Mesendoderm (in vitro differentiated cells): ENCODE measurements around the gene TNFRSF8.

Experiments used
- DNase-seq: peaks from one replicate; pipeline ENCODE4 v3.0.0; 2013
- H2AK5ac ChIP-seq: 2 replicates; pipeline ENCODE4 v1.6.1; 2013; ENCODE audit warnings: low read length, inconsistent platforms
- H2BK120ac ChIP-seq: 2 replicates; pipeline ENCODE4 v1.6.1; 2013; ENCODE audit warnings: low read depth, mild to moderate bottlenecking, low read length, moderate library complexity, mixed read lengths
- H2BK15ac ChIP-seq: replicated peaks from 2 replicates; pipeline ENCODE4 v1.6.1; 2013; ENCODE audit warnings: low read depth, mild to moderate bottlenecking, moderate library complexity
- H2BK5ac ChIP-seq: 2 replicates; pipeline ENCODE4 v1.6.1; 2013; ENCODE audit warnings: low read length, inconsistent platforms
- H3K18ac ChIP-seq: 2 replicates; pipeline ENCODE4 v1.6.1; 2013; ENCODE audit warnings: mild to moderate bottlenecking, low read length, mixed read lengths
- H3K23ac ChIP-seq: one replicate; pipeline ENCODE4 v1.6.1; 2013; ENCODE audit warnings: low read length
- H3K27ac ChIP-seq: 2 replicates; pipeline ENCODE4 v1.5.1; 2013; ENCODE audit warnings: low read depth, mild to moderate bottlenecking, inconsistent platforms, low read length, moderate library complexity
- H3K27me3 ChIP-seq: 2 replicates; pipeline ENCODE4 v1.6.1; 2013; ENCODE audit warnings: low read length, control low read depth, mild to moderate bottlenecking, inconsistent platforms; ENCODE audit not compliant: insufficient read depth, poor library complexity
- H3K36me3 ChIP-seq: 2 replicates; pipeline ENCODE4 v1.6.1; 2013; ENCODE audit warnings: low read length, inconsistent platforms; ENCODE audit not compliant: control insufficient read depth, insufficient read depth
- H3K4ac ChIP-seq: one replicate; pipeline ENCODE4 v1.6.1; 2013; ENCODE audit warnings: low read depth, mild to moderate bottlenecking, low read length, moderate library complexity
- H3K4me1 ChIP-seq: 2 replicates; pipeline ENCODE4 v1.6.1; 2013; ENCODE audit warnings: low read depth, low read length, inconsistent platforms; ENCODE audit not compliant: control insufficient read depth
- H3K4me2 ChIP-seq: 2 replicates; pipeline ENCODE4 v1.6.1; 2013; ENCODE audit warnings: low read length
- H3K4me3 ChIP-seq: 2 replicates; pipeline ENCODE4 v1.5.1; 2013; ENCODE audit warnings: mild to moderate bottlenecking, low read length
- H3K56ac ChIP-seq: one replicate; pipeline ENCODE4 v1.6.1; 2013; ENCODE audit warnings: low read length
- H3K79me1 ChIP-seq: 2 replicates; pipeline ENCODE4 v1.6.1; 2013; ENCODE audit warnings: low read length, inconsistent platforms
- H3K79me2 ChIP-seq: 2 replicates; pipeline ENCODE4 v1.6.1; 2013; ENCODE audit warnings: mild to moderate bottlenecking, low read length; ENCODE audit not compliant: control insufficient read depth, insufficient read depth
- H3K9ac ChIP-seq: 2 replicates; pipeline ENCODE4 v1.6.1; 2013; ENCODE audit warnings: low read length, inconsistent platforms
- H4K5ac ChIP-seq: one replicate; pipeline ENCODE4 v1.6.1; 2013; ENCODE audit warnings: low read length
- H4K8ac ChIP-seq: one replicate; pipeline ENCODE4 v1.6.1; 2013; ENCODE audit warnings: low read depth, mild to moderate bottlenecking, control low read depth, low read length, moderate library complexity
- WGBS: extraction: QIAGEN DNeasy Blood & Tissue Kit; methylation state at CpG from one replicate; pipeline ENCODE4 v1.1.7; 2013; ENCODE audit warnings: low lambda C conversion rate, missing lambda C conversion rate; ENCODE audit not compliant: insufficient coverage; ENCODE audit errors: extremely low coverage; 5-methylcytosine and 5-hydroxymethylcytosine counted together

Gene TNFRSF8

GRCh38 chr1:12019858-12020509 lies 43.1 kb upstream of the TNFRSF8 start:
- Histone ChIP-seq H3K36me3 (peaks cover 8% of the 10 kb centered on the region), H3K27ac (peak overlapping the region; percentile 94), H3K4ac (peak overlapping the region; percentile 83), H3K79me1 (peaks cover 13% of the 10 kb centered on the region), H3K18ac (no peak overlapping the region), H3K23ac (peak overlapping the region; percentile 66), H2BK5ac (peak overlapping the region; percentile 76), H3K9ac (peak overlapping the region; percentile 94), H3K4me2 (peak overlapping the region; percentile 87), H2AK5ac (no peak overlapping the region), H3K4me1 (no peaks in the 10 kb centered on the region), H4K8ac (peak overlapping the region; percentile 89), H3K56ac (peak overlapping the region; percentile 97), H2BK120ac (no peak overlapping the region), H2BK15ac (no peak overlapping the region), H4K5ac (no peak overlapping the region), H3K4me3 (peak overlapping the region; percentile 85), H3K27me3 (no peaks in the 10 kb centered on the region), H3K79me2 (peaks cover 15% of the 10 kb centered on the region)
- DNase-seq = peak; percentile 33
- no CpG with 5 or more reads among the region's 12 CpGs for WGBS

- Histone ChIP-seq H3K23ac (no peak overlapping the region), H3K79me1 (peaks cover 13% of the 10 kb centered on the region), H2AK5ac (no peak overlapping the region), H3K4me3 (no peak overlapping the region), H2BK5ac (no peak overlapping the region), H3K4me2 (no peak overlapping the region), H3K18ac (no peak overlapping the region), H3K56ac (no peak overlapping the region), H3K36me3 (peaks cover 13% of the 10 kb centered on the region), H4K8ac (no peak overlapping the region), H2BK15ac (no peak overlapping the region), H3K27ac (no peak overlapping the region), H2BK120ac (no peak overlapping the region), H3K4me1 (no peaks in the 10 kb centered on the region), H3K27me3 (no peaks in the 10 kb centered on the region), H3K79me2 (peaks cover 15% of the 10 kb centered on the region), H3K4ac (no peak overlapping the region), H4K5ac (no peak overlapping the region), H3K9ac (no peak overlapping the region)
- DNase-seq = no peak
- WGBS = no CpG with 5 or more reads among the region's 9 CpGs
Measured at GRCh38 chr1:12021616-12022015, 41.5 kb upstream of the TNFRSF8 start.

GRCh38 chr1:12022036-12022435 lies 41.1 kb upstream of the TNFRSF8 start:
- DNase-seq = no peak
- peaks cover 15% of the 10 kb centered on the region for H3K79me2 ChIP-seq
- no peak overlapping the region for H3K18ac ChIP-seq
- no peak overlapping the region for H2BK120ac ChIP-seq
- no peak overlapping the region for H3K4me3 ChIP-seq
- no peak overlapping the region for H3K27ac ChIP-seq
- H3K27me3 ChIP-seq = no peaks in the 10 kb centered on the region
- no peak overlapping the region for H2BK15ac ChIP-seq
- no peak overlapping the region for H4K8ac ChIP-seq
- H3K4me2 ChIP-seq = no peak overlapping the region
- no peak overlapping the region for H2AK5ac ChIP-seq
- no peak overlapping the region for H3K9ac ChIP-seq
- H3K4me1 ChIP-seq = no peaks in the 10 kb centered on the region
- no peak overlapping the region for H2BK5ac ChIP-seq
- H3K56ac ChIP-seq = no peak overlapping the region
- no peak overlapping the region for H3K4ac ChIP-seq
- no CpG with 5 or more reads among the region's 14 CpGs for WGBS
- H3K36me3 ChIP-seq = peaks cover 13% of the 10 kb centered on the region
- H3K23ac ChIP-seq = no peak overlapping the region
- H3K79me1 ChIP-seq = peaks cover 13% of the 10 kb centered on the region
- no peak overlapping the region for H4K5ac ChIP-seq

- WGBS = no CpG with 5 or more reads among the region's 10 CpGs
- Histone ChIP-seq H3K23ac (no peak overlapping the region), H3K4me3 (no peak overlapping the region), H2AK5ac (no peak overlapping the region), H2BK120ac (no peak overlapping the region), H3K4me1 (no peaks in the 10 kb centered on the region), H3K4me2 (no peak overlapping the region), H2BK15ac (no peak overlapping the region), H3K27me3 (no peaks in the 10 kb centered on the region), H3K9ac (no peak overlapping the region), H3K18ac (no peak overlapping the region), H2BK5ac (no peak overlapping the region), H4K5ac (no peak overlapping the region), H3K4ac (no peak overlapping the region), H3K36me3 (peaks cover 16% of the 10 kb centered on the region), H4K8ac (no peak overlapping the region), H3K56ac (no peak overlapping the region), H3K79me2 (peaks cover 3% of the 10 kb centered on the region), H3K79me1 (peaks cover 6% of the 10 kb centered on the region), H3K27ac (no peak overlapping the region)
- DNase-seq = no peak
Measured at GRCh38 chr1:12026586-12026985, 36.5 kb upstream of the TNFRSF8 start.

- H3K4me2 ChIP-seq = no peak overlapping the region
- peaks cover 13% of the 10 kb centered on the region for H3K36me3 ChIP-seq
- no peak overlapping the region for H2BK120ac ChIP-seq
- DNase-seq = no peak
- no peak overlapping the region for H3K56ac ChIP-seq
- H3K27ac ChIP-seq = no peak overlapping the region
- no peaks in the 10 kb centered on the region for H3K79me1 ChIP-seq
- H3K18ac ChIP-seq = no peak overlapping the region
- WGBS = no CpG with 5 or more reads among the region's 8 CpGs
- H2AK5ac ChIP-seq = no peak overlapping the region
- H2BK5ac ChIP-seq = no peak overlapping the region
- no peaks in the 10 kb centered on the region for H3K79me2 ChIP-seq
- H4K5ac ChIP-seq = no peak overlapping the region
- H3K27me3 ChIP-seq = no peaks in the 10 kb centered on the region
- H4K8ac ChIP-seq = no peak overlapping the region
- H3K4me1 ChIP-seq = no peaks in the 10 kb centered on the region
- no peak overlapping the region for H3K4ac ChIP-seq
- no peak overlapping the region for H3K23ac ChIP-seq
- H3K4me3 ChIP-seq = no peak overlapping the region
- no peak overlapping the region for H2BK15ac ChIP-seq
- no peak overlapping the region for H3K9ac ChIP-seq
Measured at GRCh38 chr1:12028248-12028647, 34.9 kb upstream of the TNFRSF8 start.

GRCh38 chr1:12028957-12029511 lies 34.1 kb upstream of the TNFRSF8 start:
- Histone ChIP-seq H3K79me2 (no peaks in the 10 kb centered on the region), H3K23ac (no peak overlapping the region), H3K4me2 (no peak overlapping the region), H2BK15ac (no peak overlapping the region), H4K8ac (no peak overlapping the region), H3K9ac (no peak overlapping the region), H2BK120ac (no peak overlapping the region), H3K79me1 (no peaks in the 10 kb centered on the region), H3K18ac (no peak overlapping the region), H3K4ac (no peak overlapping the region), H3K27me3 (no peaks in the 10 kb centered on the region), H3K36me3 (peaks cover 11% of the 10 kb centered on the region), H3K4me3 (no peak overlapping the region), H2AK5ac (no peak overlapping the region), H3K56ac (no peak overlapping the region), H4K5ac (no peak overlapping the region), H2BK5ac (no peak overlapping the region), H3K4me1 (no peaks in the 10 kb centered on the region), H3K27ac (no peak overlapping the region)
- no CpG with 5 or more reads among the region's 19 CpGs for WGBS
- no peak for DNase-seq
